GM13977 (cell line): ENCODE measurements around the gene SPDYE6.
A peak's percentile ranks its signal among the peaks of the same experiment; 100 is the strongest.
"Not testable (repeated sequence)": the region's sequence is repeated elsewhere in the genome, so short reads cannot be mapped to it uniquely, and the experiment has no call there.

ENCODE experiments used
- DNase-seq: peaks from one replicate; pipeline ENCODE4 v3.0.0; 2012; ENCODE audit warnings: low spot score
- in situ Hi-C: fragments of 300-500 bp; cut with MboI; formaldehyde crosslinking; loops from one replicate; pipeline ENCODE4 v1.12.0; 2022; ENCODE audit warnings: low sequenced_read_pairs, low pct_unique_long_range_greater_than_20kb, mixed read lengths, inconsistent platforms; ENCODE audit not compliant: unreplicated experiment
- TF ChIP-seq, protein P1 (sequence below): IDR thresholded peaks from 2 replicates; pipeline ENCODE4 v1.5.1; 2012; ENCODE audit warnings: mild to moderate bottlenecking, control low read depth; ENCODE audit not compliant: insufficient read depth; ENCODE audit errors: extremely low read depth, missing control alignments

Gene SPDYE6, protein sequence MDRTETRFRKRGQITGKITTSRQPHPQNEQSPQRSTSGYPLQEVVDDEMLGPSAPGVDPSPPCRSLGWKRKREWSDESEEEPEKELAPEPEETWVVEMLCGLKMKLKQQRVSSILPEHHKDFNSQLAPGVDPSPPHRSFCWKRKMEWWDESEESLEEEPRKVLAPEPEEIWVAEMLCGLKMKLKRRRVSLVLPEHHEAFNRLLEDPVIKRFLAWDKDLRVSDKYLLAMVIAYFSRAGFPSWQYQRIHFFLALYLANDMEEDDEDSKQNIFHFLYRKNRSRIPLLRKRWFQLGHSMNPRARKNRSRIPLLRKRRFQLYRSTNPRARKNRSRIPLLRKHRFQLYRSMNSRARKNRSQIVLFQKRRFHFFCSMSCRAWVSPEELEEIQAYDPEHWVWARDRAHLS

DNA sequence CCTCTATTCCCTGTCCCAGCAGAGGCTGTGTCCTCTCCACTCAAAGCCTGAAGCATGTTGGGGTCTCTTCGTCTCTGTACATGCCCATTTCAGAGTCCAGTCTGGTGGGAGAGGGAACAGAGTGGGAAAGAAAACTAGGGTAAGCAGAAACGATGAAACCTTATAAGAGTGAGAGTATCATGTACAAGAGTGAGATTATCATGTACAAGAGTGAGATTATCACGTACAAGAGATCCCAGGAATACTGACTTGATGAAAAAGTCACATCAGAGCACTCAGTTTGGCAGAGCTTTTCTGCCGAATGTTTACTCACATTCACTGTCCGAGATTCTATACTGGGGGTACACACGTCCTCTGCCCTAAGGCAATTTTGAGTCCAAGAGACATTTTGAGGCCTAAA, at the start of gene SPDYE6:
TSS of gene SPDYE6 (minus strand) at position 101 of the 400 bp plus-strand sequence. CDS start 421 bp downstream, outside the sequence.
- DNase-seq, in situ Hi-C loops: not testable (repeated sequence)

DNA sequence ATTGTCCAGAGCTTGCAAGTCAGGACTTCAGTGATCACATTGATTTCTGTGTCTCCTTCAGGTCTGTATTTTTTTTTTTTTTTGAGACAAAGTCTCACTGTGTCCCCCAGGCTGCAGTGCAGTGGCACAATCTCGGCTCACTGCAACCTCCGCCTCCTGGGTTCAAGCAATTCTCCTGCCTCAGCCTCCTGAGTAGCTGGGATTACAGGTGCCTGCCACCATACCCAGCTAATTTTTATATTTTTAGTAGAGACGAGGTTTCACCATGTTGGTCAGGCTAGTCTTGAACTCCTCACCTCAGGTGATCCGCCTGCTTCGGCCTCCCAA, 48.6 kb upstream of the SPDYE6 start:
- in situ Hi-C loops = loop anchor here (5.0 kb wide), 1 partner anchor 62 kb away; no protein-coding TSS in a partner anchor

DNA sequence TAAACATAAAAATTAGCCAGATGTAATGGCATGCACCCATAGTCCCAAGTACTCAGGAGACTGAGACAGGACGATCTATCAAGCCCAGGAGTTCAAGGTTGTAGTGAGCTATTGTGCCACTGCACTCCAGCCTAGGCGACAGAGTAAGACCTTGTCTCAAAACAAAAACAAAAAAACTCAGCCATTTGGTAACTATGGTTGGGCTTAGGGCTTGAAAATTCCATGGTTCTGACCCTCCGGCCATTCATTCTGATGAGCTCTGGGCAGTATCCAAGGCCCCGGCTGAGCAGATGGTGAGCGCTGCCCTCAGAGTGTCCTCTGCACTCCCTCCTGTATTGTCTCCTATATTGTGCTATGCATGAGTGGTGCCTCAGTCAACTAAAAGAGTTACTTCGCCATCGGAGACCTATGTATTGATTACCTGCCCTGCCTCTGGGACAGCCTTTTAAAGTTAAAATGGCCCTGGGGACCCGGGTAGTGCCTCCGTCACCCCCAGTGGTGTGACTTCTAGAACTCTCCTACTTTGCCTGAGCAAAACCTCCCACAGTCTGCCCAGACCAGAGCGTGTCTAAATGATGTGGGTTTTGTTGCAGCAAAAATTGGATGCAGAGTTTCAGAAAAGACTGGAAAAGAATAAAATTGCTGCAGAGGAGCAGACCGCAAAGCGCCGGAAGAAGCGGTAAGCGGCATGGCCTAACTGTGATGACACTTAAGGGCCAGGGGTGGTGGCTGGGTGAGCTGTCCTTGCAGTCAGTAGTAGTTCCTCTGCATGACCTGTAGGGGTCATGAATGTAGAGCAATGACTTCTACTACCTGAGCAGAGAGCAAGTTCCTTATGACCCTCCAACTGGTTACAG, 48.0 kb upstream of the SPDYE6 start:
- in situ Hi-C loops = loop anchor here (5.0 kb wide), 1 partner anchor 63 kb away; no protein-coding TSS in a partner anchor
- DNase-seq = peak; percentile 65
- TF ChIP-seq, protein P1, sequence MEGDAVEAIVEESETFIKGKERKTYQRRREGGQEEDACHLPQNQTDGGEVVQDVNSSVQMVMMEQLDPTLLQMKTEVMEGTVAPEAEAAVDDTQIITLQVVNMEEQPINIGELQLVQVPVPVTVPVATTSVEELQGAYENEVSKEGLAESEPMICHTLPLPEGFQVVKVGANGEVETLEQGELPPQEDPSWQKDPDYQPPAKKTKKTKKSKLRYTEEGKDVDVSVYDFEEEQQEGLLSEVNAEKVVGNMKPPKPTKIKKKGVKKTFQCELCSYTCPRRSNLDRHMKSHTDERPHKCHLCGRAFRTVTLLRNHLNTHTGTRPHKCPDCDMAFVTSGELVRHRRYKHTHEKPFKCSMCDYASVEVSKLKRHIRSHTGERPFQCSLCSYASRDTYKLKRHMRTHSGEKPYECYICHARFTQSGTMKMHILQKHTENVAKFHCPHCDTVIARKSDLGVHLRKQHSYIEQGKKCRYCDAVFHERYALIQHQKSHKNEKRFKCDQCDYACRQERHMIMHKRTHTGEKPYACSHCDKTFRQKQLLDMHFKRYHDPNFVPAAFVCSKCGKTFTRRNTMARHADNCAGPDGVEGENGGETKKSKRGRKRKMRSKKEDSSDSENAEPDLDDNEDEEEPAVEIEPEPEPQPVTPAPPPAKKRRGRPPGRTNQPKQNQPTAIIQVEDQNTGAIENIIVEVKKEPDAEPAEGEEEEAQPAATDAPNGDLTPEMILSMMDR = peak; percentile 86

More for the DNA sequence above, 48.6 kb upstream of the SPDYE6 start:
- DNase-seq = not testable (repeated sequence)

DNA sequence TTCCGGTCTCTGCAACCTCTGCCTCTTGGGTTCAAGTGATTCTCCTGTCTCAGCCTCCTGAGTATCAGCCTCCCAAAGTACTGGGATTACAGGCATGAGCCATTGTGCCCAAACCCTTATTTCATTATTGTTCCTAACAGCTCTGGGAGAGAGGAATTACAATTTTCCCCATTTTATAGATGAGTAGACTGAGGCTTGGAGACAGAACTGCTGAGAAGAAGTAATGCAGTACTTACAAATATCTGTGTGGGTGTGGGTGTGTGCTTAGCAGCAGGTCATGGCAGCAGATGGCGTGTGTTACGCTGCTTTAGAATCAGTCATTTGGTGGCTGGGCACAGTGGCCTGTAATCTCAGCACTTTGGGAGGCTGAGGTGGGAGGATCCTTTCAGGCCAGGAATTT, 47.3 kb upstream of the SPDYE6 start:
- DNase-seq = no peak
- in situ Hi-C loops = loop anchor here (5.0 kb wide), 1 partner anchor 64 kb away; no protein-coding TSS in a partner anchor
- TF ChIP-seq, protein P1 = no peak

DNA sequence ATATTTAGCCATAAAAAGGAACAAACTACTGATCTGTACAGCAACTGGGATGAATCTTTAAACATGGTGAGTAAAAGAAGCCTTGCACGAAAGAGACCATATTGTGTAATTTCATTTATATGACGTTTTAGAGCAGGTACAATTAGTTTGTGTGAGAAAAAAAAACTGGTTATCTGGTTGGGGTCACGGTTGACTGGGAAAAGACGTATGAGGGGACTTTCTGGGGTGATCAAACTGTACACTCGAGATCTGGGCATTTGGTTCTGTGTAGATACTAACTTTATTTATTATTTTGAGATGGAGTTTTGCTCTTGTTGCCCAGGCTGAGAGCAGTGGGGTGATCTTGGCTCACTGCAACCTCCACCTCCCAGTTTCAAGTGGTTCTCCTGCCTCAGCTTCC, 44.1 kb upstream of the SPDYE6 start:
- TF ChIP-seq, protein P1 = no peak
- in situ Hi-C loops = loop anchor here (5.0 kb wide), 1 partner anchor 67 kb away; no protein-coding TSS in a partner anchor
- no peak for DNase-seq

DNA sequence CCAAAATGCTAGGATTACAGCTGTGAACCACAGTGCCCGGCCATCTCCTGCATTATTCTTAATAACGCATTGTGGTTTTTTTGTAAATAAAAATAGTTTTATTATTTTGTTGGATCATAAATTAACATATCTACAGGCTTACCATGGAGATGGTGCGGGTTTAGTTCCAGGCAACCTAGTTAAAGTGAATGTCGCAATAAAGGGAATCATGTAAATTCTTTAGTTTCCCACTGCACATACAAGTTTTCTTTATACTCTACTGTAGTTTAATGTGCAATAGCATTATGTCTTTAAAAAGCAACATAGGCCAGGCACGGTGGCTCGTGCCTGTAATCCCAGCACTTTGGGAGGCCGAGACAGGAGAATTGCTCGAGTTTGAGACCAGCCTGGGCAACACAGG, 42.3 kb upstream of the SPDYE6 start:
- in situ Hi-C loops = loop anchor here (10.0 kb wide), 1 partner anchor 854 kb away; no protein-coding TSS in a partner anchor
- no peak for DNase-seq
- TF ChIP-seq, protein P1 = no peak

DNA sequence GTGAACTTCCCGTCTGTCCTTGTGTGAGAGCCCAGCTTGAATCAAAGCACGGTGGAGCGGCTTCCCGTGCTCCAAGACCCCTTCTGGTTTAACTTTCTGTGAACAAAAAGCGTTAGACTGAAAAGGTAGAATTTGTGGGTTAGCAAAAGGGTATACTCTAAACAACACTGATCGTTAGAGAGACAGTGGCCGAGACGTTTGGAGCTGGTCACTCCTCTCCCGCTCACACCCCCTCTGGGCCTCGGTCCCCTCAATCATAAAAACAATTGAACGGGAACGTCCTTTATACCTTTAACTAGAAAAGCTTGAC, 40.4 kb upstream of the SPDYE6 start:
- TF ChIP-seq, protein P1 = no peak
- in situ Hi-C loops = loop anchor here (10.0 kb wide), 1 partner anchor 852 kb away; no protein-coding TSS in a partner anchor
- no peak for DNase-seq
